Measurements from ENCODE around the gene MBP. TPM values are rescaled to one million over a fixed set of nuclear protein-coding genes. Genes with fewer than 3 reads are reported as not detected.
A peak's percentile ranks its signal among the peaks of the same experiment; 100 is the strongest.

The MBP gene
- total RNA-seq, 4 donors from 2014 or later = 40.9 to 67.7 (median 51.8) TPM

GRCh38 chr18:77127769-77128671 is 4.6 kb downstream of the MBP start:
- Histone ChIP-seq H3K27me3 (no peaks in the 10 kb centered on the region), H3K4me1 (peaks cover 0 to 75% (median 31%) of the 10 kb centered on the region in 4 donors), H3K9me3 (no peaks in the 10 kb centered on the region), H3K36me3 (no peaks in the 10 kb centered on the region), H3K4me3 (peak overlapping the region in 1 of 4 donors; percentile 1), H3K27ac (peak overlapping the region; percentile 56 to 83 (median 68))
- TF ChIP-seq POLR2A (IDR thresholded peaks at IDR 0.05) = peak in 1 of 2 donors; percentile 34
- no peak for TF ChIP-seq CTCF (IDR thresholded peaks at IDR 0.05)
- DNase-seq = peak in 2 of 3 donors; percentile 63 to 71

- TF ChIP-seq POLR2A (IDR thresholded peaks at IDR 0.05) (no peak), CTCF (IDR thresholded peaks at IDR 0.05) (no peak)
- peaks cover 0 to 68% (median 31%) of the 10 kb centered on the region in 4 donors for H3K4me1 ChIP-seq
- peak overlapping the region in 2 of 4 donors; percentile 4 to 6 for H3K4me3 ChIP-seq
- peak; percentile 54 to 84 (median 72) for DNase-seq
- peaks cover 0 to 5% (median 0%) of the 10 kb centered on the region in 3 donors for H3K36me3 ChIP-seq
- no peaks in the 10 kb centered on the region for H3K27me3 ChIP-seq
- H3K9me3 ChIP-seq = no peaks in the 10 kb centered on the region
- peak overlapping the region; percentile 13 to 65 (median 38) for H3K27ac ChIP-seq
Measured at GRCh38 chr18:77124452-77124922, 8.1 kb downstream of the MBP start.

DNA sequence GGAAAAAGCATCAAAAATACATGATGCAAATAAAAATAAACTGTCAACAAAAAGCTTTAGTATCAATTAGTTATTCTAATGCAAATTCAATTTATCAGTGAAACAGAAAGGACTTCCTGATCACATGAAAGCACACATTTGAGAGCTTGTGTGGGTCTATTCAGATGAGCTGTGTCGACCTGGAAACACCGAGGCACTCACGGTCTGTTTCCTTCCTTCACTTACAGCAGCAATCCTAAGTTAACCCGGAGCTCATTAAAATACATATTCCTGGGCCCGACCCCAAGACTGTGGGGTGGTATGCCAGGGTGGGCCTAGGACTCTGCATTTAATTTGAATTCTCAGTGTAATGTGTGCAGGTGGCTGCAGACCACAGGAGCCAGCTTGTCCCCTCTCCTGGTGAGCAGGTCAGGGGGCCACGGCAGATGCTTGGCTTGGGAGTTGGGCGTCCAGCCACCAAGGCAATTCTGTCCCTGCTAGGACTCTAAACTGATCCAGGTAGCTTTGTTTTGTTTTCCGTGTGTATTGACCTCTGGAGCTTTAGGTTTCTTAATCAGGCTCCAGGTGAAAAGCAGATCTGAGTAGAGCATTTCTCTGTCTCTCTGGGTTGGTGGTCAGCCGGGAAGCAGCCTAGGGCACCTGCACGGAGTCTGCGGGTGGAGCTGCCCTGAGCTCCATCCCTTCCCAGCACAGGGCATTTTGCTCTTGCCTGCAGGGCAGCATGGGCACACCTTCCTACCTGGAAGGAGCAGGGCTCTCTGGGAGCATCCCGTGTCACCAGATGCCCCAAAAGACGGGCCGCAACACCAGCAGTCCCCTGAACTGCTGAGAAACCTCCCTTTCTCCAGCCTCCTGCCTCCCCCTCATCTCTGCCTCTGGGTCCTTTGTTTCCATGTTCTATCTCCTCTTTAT is 9.0 kb downstream of the MBP start:
- DNase-seq = peak in 2 of 3 donors; percentile 46 to 48
- no peak for TF ChIP-seq POLR2A (IDR thresholded peaks at IDR 0.05)
- TF ChIP-seq CTCF (IDR thresholded peaks at IDR 0.05) = no peak
- Histone ChIP-seq H3K9me3 (no peaks in the 10 kb centered on the region), H3K4me3 (peak overlapping the region in 1 of 4 donors; percentile 16), H3K27me3 (no peaks in the 10 kb centered on the region), H3K4me1 (peaks cover 0 to 59% (median 27%) of the 10 kb centered on the region in 4 donors), H3K27ac (peak overlapping the region; percentile 13 to 65 (median 28)), H3K36me3 (peaks cover 0 to 6% (median 0%) of the 10 kb centered on the region in 3 donors)

- Histone ChIP-seq H3K36me3 (peaks cover 0 to 6% (median 0%) of the 10 kb centered on the region in 3 donors), H3K4me1 (peaks cover 0 to 39% (median 25%) of the 10 kb centered on the region in 4 donors), H3K9me3 (no peaks in the 10 kb centered on the region), H3K27ac (no peak overlapping the region), H3K27me3 (no peaks in the 10 kb centered on the region), H3K4me3 (no peak overlapping the region)
- DNase-seq = no peak
- no peak for TF ChIP-seq POLR2A (IDR thresholded peaks at IDR 0.05)
- no peak for TF ChIP-seq CTCF (IDR thresholded peaks at IDR 0.05)
Measured at GRCh38 chr18:77121523-77121922, 11.1 kb downstream of the MBP start.

DNA sequence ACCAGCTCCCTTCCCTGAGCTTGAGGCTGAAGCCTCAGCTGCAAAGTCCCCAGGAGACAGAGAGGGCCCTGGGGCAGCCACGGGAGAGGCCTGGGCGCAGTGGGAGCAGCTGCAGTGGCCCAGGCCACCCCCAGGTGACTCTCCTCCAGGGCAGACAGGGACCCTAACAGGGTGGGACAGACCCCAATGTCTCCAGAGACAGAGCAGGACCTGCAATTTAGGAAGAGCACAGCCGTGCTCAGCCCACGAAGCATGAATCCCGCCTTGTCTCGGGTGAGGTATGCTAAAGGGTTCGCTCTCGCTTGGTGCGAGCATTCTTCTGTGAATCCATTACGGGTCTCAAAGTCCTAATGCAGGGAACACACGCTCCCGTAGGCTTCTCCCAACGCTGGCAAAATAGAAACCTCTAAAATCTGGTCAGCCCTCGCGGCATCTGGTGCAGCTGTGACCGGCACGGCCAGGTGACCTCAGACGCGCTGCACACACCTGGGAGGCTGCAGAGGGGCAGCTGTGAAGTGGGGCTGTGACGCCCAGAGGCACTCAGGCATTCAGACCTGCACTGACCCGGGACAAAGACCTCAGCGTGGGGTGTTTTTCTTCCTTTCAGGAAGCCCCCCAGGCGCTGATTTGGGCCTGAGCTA is 12.6 kb downstream of the MBP start:
- Histone ChIP-seq H3K9me3 (no peaks in the 10 kb centered on the region), H3K27ac (peak overlapping the region in 1 of 4 donors; percentile 0), H3K27me3 (no peaks in the 10 kb centered on the region), H3K4me3 (no peak overlapping the region), H3K36me3 (peaks cover 0 to 6% (median 0%) of the 10 kb centered on the region in 3 donors), H3K4me1 (peaks cover 0 to 38% (median 15%) of the 10 kb centered on the region in 4 donors)
- no peak for TF ChIP-seq CTCF (IDR thresholded peaks at IDR 0.05)
- TF ChIP-seq POLR2A (IDR thresholded peaks at IDR 0.05) = no peak
- DNase-seq = peak in 2 of 3 donors; percentile 11 to 41
